HG03378 (cell line): ENCODE measurements around the gene VOPP1.
"Not testable (repeated sequence)": the region's sequence is repeated elsewhere in the genome, so short reads cannot be mapped to it uniquely, and the experiment has no call there.

Experiments
- ATAC-seq: cut with Tn5 transposase; IDR thresholded peaks from one replicate; pipeline ENCODE4 v1.9.1; 2021; ENCODE audit warnings: mild to moderate bottlenecking, moderate library complexity; ENCODE audit not compliant: unreplicated experiment

Gene VOPP1

GRCh38 chr7:55512635-55513191 lies 59.6 kb downstream of the VOPP1 start:
- ATAC-seq: no peak

GRCh38 chr7:55510621-55511020 lies 61.7 kb downstream of the VOPP1 start:
- ATAC-seq: no peak

- ATAC-seq: not testable (repeated sequence)
These were observed 62.1 kb downstream of the VOPP1 start for GRCh38 chr7:55510206-55510605.

- ATAC-seq: no peak
These were observed 63.0 kb downstream of the VOPP1 start for GRCh38 chr7:55509322-55509721.

- ATAC-seq: peak; percentile 76
These were observed 63.9 kb downstream of the VOPP1 start for GRCh38 chr7:55508221-55509011.

- no peak for ATAC-seq
These were observed 64.6 kb downstream of the VOPP1 start for GRCh38 chr7:55507743-55508142.

GRCh38 chr7:55504967-55505658 lies 67.2 kb downstream of the VOPP1 start:
- ATAC-seq: no peak

GRCh38 chr7:55504093-55504859 lies 68.0 kb downstream of the VOPP1 start:
- no peak for ATAC-seq

GRCh38 chr7:55502858-55503440 lies 69.4 kb downstream of the VOPP1 start:
- no peak for ATAC-seq

GRCh38 chr7:55502124-55502857 lies 70.0 kb downstream of the VOPP1 start:
- no peak for ATAC-seq

- ATAC-seq: no peak
These were observed 70.7 kb downstream of the VOPP1 start for GRCh38 chr7:55501611-55502010.

GRCh38 chr7:55500117-55500756 lies 72.1 kb downstream of the VOPP1 start:
- no peak for ATAC-seq

- no peak for ATAC-seq
These were observed 72.7 kb downstream of the VOPP1 start for GRCh38 chr7:55499591-55499990.

GRCh38 chr7:55498770-55499169 lies 73.5 kb downstream of the VOPP1 start:
- ATAC-seq: no peak

- no peak for ATAC-seq
These were observed 74.2 kb downstream of the VOPP1 start for GRCh38 chr7:55498142-55498541.

- no peak for ATAC-seq
These were observed 74.8 kb downstream of the VOPP1 start for GRCh38 chr7:55497521-55497920.

GRCh38 chr7:55496906-55497305 lies 75.4 kb downstream of the VOPP1 start:
- no peak for ATAC-seq

- ATAC-seq: no peak
These were observed 77.4 kb downstream of the VOPP1 start for GRCh38 chr7:55494951-55495350.

- no peak for ATAC-seq
These were observed 78.9 kb downstream of the VOPP1 start for GRCh38 chr7:55493408-55493807.

- ATAC-seq: no peak
These were observed 81.0 kb downstream of the VOPP1 start for GRCh38 chr7:55491346-55491745.
